Measurements from ENCODE around the gene FMR1. TPM values are rescaled to one million over a fixed set of nuclear protein-coding genes. Genes with fewer than 3 reads are reported as not detected.

FMR1 gene
- total RNA-seq, 1 donor from 2014 or later, result 52.6 TPM

DNA sequence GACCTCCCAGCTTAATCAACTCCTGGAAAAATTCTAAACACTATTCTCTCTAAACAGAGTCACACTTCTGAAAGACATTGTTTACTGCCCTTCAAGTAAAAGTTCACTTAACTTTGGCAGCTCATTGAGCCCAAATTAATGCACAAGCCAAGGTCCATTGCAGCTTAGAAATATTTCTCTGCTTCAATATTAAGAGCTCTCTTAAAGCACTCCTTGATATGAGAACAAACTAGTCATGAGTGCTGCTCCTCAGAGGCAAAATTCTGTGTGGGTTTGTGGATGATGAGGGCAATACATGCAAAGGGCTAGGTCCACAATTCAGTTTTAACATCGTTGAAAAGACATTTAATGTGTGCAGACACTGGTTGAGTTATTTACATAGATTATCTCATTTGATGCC lies 12.8 kb upstream of the FMR1 start:
- H3K9me3 ChIP-seq, result no peaks in the 10 kb centered on the region
- no peaks in the 10 kb centered on the region for H3K27me3 ChIP-seq (ENCODE audit: low read depth)
- TF ChIP-seq, protein P1, sequence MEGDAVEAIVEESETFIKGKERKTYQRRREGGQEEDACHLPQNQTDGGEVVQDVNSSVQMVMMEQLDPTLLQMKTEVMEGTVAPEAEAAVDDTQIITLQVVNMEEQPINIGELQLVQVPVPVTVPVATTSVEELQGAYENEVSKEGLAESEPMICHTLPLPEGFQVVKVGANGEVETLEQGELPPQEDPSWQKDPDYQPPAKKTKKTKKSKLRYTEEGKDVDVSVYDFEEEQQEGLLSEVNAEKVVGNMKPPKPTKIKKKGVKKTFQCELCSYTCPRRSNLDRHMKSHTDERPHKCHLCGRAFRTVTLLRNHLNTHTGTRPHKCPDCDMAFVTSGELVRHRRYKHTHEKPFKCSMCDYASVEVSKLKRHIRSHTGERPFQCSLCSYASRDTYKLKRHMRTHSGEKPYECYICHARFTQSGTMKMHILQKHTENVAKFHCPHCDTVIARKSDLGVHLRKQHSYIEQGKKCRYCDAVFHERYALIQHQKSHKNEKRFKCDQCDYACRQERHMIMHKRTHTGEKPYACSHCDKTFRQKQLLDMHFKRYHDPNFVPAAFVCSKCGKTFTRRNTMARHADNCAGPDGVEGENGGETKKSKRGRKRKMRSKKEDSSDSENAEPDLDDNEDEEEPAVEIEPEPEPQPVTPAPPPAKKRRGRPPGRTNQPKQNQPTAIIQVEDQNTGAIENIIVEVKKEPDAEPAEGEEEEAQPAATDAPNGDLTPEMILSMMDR (IDR thresholded peaks at IDR 0.05), result no peak
- intact Hi-C loops (cut with DNase I), result no loop called here
- no peak overlapping the region for H3K27ac ChIP-seq
- no peak overlapping the region for H3K4me3 ChIP-seq
- DNase-seq, result no peak
- no peaks in the 10 kb centered on the region for H3K4me1 ChIP-seq
- peak in 1 of 2 donors; percentile 61 for ATAC-seq
- no peaks in the 10 kb centered on the region for H3K36me3 ChIP-seq

DNA sequence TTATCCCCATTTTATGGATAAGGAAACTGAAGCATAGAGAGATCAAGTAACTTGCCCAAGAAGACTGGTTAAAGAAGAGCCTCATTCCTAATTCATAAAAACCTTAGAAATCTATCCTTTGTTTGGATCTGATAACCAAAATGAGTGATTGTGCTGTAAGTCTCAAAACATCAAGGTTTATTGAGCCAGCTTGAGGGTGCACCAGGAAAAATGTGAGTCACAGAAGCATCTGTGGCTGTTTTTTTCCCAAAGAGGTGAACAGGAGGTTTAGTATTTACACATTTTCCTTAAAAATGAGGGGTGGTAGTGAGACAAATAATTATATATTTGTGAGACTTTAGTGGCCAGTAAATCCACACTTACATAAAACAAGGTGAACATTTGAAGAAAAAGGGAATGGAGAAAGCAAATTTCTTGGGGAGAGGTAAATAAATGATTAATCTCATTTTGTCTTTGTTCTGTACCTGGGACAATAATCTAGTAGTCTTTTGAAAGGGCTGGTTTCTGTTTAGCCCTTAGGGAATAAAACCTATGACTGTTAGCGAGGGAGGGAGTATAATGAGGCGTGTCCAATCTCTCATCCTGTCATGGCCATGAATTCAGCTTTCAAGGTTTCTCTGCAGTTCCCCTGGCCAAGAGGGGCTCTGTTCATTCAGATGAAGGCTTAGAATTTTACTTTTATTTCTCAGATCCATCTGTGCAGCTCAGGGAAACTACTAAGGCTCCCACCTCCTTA lies 12.2 kb upstream of the FMR1 start:
- TF ChIP-seq, protein P1 (IDR thresholded peaks at IDR 0.05), result no peak
- Histone ChIP-seq H3K4me1 (no peaks in the 10 kb centered on the region), H3K4me3 (no peak overlapping the region), H3K27ac (no peak overlapping the region), H3K27me3 (ENCODE audit: low read depth) (no peaks in the 10 kb centered on the region), H3K36me3 (no peaks in the 10 kb centered on the region), H3K9me3 (no peaks in the 10 kb centered on the region)
- DNase-seq, result no peak
- ATAC-seq, result no peak
- intact Hi-C loops (cut with DNase I), result no loop called here

DNA sequence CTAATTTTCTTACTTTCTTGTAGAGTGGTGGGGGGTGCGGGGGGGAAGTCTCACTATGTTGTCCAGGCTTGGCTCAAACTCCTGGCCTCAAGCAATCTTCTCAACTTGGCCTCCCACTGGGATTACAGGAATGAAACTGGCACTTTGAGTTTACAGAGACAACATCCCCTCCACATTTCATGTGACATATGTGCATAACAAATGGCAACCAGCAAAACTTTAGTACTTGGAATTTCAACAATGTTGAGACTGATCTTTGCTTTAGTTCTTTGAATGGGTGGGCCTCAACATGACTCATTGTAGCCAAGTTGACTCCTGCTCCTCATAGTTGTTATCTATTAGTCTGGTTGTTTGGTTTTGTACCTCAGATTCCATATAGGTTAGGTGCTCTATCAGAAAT lies 11.4 kb upstream of the FMR1 start:
- Histone ChIP-seq H3K4me3 (no peak overlapping the region), H3K27ac (no peak overlapping the region), H3K36me3 (no peaks in the 10 kb centered on the region), H3K4me1 (no peaks in the 10 kb centered on the region), H3K9me3 (no peaks in the 10 kb centered on the region), H3K27me3 (ENCODE audit: low read depth) (no peaks in the 10 kb centered on the region)
- ATAC-seq (no peak), DNase-seq (no peak)
- intact Hi-C loops (cut with DNase I), result no loop called here
- TF ChIP-seq, protein P1 (IDR thresholded peaks at IDR 0.05), result no peak

DNA sequence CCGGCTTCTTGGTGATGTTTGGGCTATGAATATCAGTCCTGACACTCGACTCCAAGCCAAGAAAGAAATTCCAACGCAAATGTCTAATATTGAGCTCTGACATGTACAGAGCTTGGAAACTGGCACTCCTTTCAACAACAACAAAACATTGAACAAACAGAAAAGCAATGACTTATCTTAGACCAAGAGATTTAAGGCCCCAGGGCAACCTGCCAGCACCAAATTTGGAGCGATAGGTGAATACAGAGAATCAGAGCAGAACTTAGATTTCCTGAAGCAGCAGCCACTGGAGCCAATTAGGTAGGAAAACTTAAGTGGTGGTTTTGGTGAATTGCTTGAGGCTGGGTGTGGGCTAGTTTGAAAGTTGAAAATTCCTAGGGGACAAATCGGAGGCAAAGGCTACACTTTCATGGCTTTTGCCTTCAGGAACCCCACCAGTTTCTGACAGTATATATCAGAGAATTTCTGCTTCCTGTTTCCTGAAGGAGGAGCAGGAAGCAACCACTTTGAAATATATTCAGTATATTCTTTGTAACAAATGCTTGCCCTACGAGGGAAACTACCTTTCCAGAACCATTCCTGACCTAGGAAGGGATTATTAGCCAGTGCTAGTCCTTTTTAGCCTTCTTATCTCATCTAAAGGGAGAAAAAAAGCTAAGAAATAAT lies 10.1 kb upstream of the FMR1 start:
- H3K4me3 ChIP-seq, result no peak overlapping the region
- no peak overlapping the region for H3K27ac ChIP-seq
- TF ChIP-seq, protein P1 (IDR thresholded peaks at IDR 0.05), result no peak
- no peaks in the 10 kb centered on the region for H3K9me3 ChIP-seq
- H3K27me3 ChIP-seq (ENCODE audit: low read depth), result no peaks in the 10 kb centered on the region
- intact Hi-C loops (cut with DNase I), result no loop called here
- H3K4me1 ChIP-seq, result no peaks in the 10 kb centered on the region
- no peak for ATAC-seq
- no peaks in the 10 kb centered on the region for H3K36me3 ChIP-seq
- no peak for DNase-seq

DNA sequence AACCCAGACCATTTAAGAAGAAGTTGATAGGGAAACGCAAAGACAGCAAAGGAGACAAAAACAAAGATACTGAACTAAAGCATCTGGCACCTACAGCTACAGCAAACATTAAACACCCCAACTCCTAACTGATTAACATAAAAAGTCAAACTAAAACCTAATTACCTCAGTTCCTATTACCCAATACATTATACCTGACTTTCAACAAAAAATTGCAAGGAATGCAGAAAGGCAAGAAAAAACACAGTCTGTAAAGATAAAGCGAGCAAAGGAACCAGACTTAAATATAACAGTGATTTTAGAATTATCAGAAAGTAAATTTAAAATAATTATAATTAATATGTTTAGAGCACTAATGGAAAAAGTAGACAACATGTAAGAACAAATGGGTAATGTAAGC lies 9.4 kb upstream of the FMR1 start:
- no peaks in the 10 kb centered on the region for H3K27me3 ChIP-seq (ENCODE audit: low read depth)
- intact Hi-C loops (cut with DNase I), result no loop called here
- ATAC-seq (no peak), DNase-seq (no peak)
- no peaks in the 10 kb centered on the region for H3K4me1 ChIP-seq
- H3K4me3 ChIP-seq, result no peak overlapping the region
- no peak overlapping the region for H3K27ac ChIP-seq
- H3K9me3 ChIP-seq, result no peaks in the 10 kb centered on the region
- TF ChIP-seq, protein P1 (IDR thresholded peaks at IDR 0.05), result no peak
- H3K36me3 ChIP-seq, result no peaks in the 10 kb centered on the region
